Duodenal mucosa (tissue), 2 donors: ENCODE results near the gene ZBTB12.
A peak's percentile ranks its signal among the peaks of the same experiment; 100 is the strongest.

Experiments used
- H3K27ac ChIP-seq: one replicate; pipeline ENCODE4 v1.7.0; 2013; ENCODE audit warnings: low read depth, low read length
- H3K27me3 ChIP-seq, 2 donors: one replicate each; pipeline ENCODE4 v1.7.0; 2013; ENCODE audit warnings: low read length in 2 of 2, control low read depth in 1 of 2; ENCODE audit not compliant: insufficient read depth in 2 of 2, control insufficient read depth in 1 of 2
- H3K36me3 ChIP-seq, 2 donors: one replicate each; pipeline ENCODE4 v1.7.0; 2013; ENCODE audit warnings: low read length in 2 of 2, control low read depth in 1 of 2; ENCODE audit not compliant: insufficient read depth in 2 of 2, control insufficient read depth in 1 of 2
- H3K4me1 ChIP-seq, 2 donors: one replicate each; pipeline ENCODE4 v1.7.0; 2013; ENCODE audit warnings: low read length in 2 of 2, control low read depth in 1 of 2; ENCODE audit not compliant: insufficient read depth in 2 of 2, control insufficient read depth in 1 of 2
- H3K4me3 ChIP-seq, 2 donors: one replicate each; pipeline ENCODE4 v1.7.0; 2013; ENCODE audit warnings: low read length in 2 of 2, low read depth in 1 of 2
- H3K9ac ChIP-seq, 2 donors: one replicate each; pipeline ENCODE4 v1.7.0; 2013; ENCODE audit warnings: low read length in 2 of 2, low read depth in 1 of 2
- H3K9me3 ChIP-seq, 2 donors: one replicate each; pipeline ENCODE4 v1.7.0; 2013; ENCODE audit warnings: low read length in 2 of 2, control low read depth in 1 of 2; ENCODE audit not compliant: control insufficient read depth in 1 of 2

ZBTB12 gene

GRCh38 chr6:31901953-31902643 is at the start of gene ZBTB12:
ZBTB12 (minus strand) TSS chr6:31902086; CDS start chr6:31901305, 781 bp downstream.
- Histone ChIP-seq H3K9ac (peak within 1 kb of the TSS; percentile 46 to 81), H3K4me3 (peak within 1 kb of the TSS; percentile 56 to 82), H3K27me3 (no peaks in the 10 kb centered on the region), H3K9me3 (no peaks in the 10 kb centered on the region), H3K4me1 (peaks cover 14 to 25% of the 10 kb centered on the region in 2 donors), H3K36me3 (no peaks in the 10 kb centered on the region), H3K27ac (peak within 1 kb of the TSS; percentile 79)

- H3K27me3 ChIP-seq: no peaks in the 10 kb centered on the region
- H3K36me3 ChIP-seq: peaks cover 43 to 44% of the 10 kb centered on the region in 2 donors
- peaks cover 12 to 21% of the 10 kb centered on the region in 2 donors for H3K4me1 ChIP-seq
- no peak overlapping the region for H3K27ac ChIP-seq
- H3K4me3 ChIP-seq: no peak overlapping the region
- no peaks in the 10 kb centered on the region for H3K9me3 ChIP-seq
- no peak overlapping the region for H3K9ac ChIP-seq
These were observed 48.2 kb upstream of the ZBTB12 start for GRCh38 chr6:31949926-31950548.

GRCh38 chr6:31948753-31949413 is 47.0 kb upstream of the ZBTB12 start:
- H3K9ac ChIP-seq: no peak overlapping the region
- H3K27ac ChIP-seq: no peak overlapping the region
- H3K9me3 ChIP-seq: no peaks in the 10 kb centered on the region
- peaks cover 17 to 26% of the 10 kb centered on the region in 2 donors for H3K4me1 ChIP-seq
- no peak overlapping the region for H3K4me3 ChIP-seq
- no peaks in the 10 kb centered on the region for H3K27me3 ChIP-seq
- peaks cover 32 to 33% of the 10 kb centered on the region in 2 donors for H3K36me3 ChIP-seq

- no peak overlapping the region for H3K9ac ChIP-seq
- H3K27ac ChIP-seq: no peak overlapping the region
- H3K4me1 ChIP-seq: peaks cover 17 to 26% of the 10 kb centered on the region in 2 donors
- H3K9me3 ChIP-seq: no peaks in the 10 kb centered on the region
- no peaks in the 10 kb centered on the region for H3K27me3 ChIP-seq
- peaks cover 26 to 27% of the 10 kb centered on the region in 2 donors for H3K36me3 ChIP-seq
- H3K4me3 ChIP-seq: no peak overlapping the region
These were observed 46.4 kb upstream of the ZBTB12 start for GRCh38 chr6:31948306-31948705.

- Histone ChIP-seq H3K9ac (no peak overlapping the region), H3K36me3 (peaks cover 22 to 23% of the 10 kb centered on the region in 2 donors), H3K9me3 (no peaks in the 10 kb centered on the region), H3K27me3 (no peaks in the 10 kb centered on the region), H3K4me1 (peaks cover 20 to 28% of the 10 kb centered on the region in 2 donors), H3K4me3 (no peak overlapping the region), H3K27ac (no peak overlapping the region)
These were observed 46.0 kb upstream of the ZBTB12 start for GRCh38 chr6:31947864-31948263.

- Histone ChIP-seq H3K4me3 (peak overlapping the region in 1 of 2 donors; percentile 74), H3K27ac (no peak overlapping the region), H3K4me1 (peaks cover 27 to 35% of the 10 kb centered on the region in 2 donors), H3K9ac (peak overlapping the region in 1 of 2 donors; percentile 78), H3K36me3 (peaks cover 20 to 22% of the 10 kb centered on the region in 2 donors), H3K9me3 (no peaks in the 10 kb centered on the region), H3K27me3 (no peaks in the 10 kb centered on the region)
These were observed 45.3 kb upstream of the ZBTB12 start for GRCh38 chr6:31947070-31947675.

GRCh38 chr6:31946370-31946885 is 44.5 kb upstream of the ZBTB12 start:
- H3K27ac ChIP-seq: peak overlapping the region; percentile 91
- H3K36me3 ChIP-seq: peaks cover 12 to 15% of the 10 kb centered on the region in 2 donors
- peak overlapping the region; percentile 78 to 94 for H3K9ac ChIP-seq
- H3K4me3 ChIP-seq: peak overlapping the region; percentile 74
- H3K27me3 ChIP-seq: no peaks in the 10 kb centered on the region
- peaks cover 27 to 37% of the 10 kb centered on the region in 2 donors for H3K4me1 ChIP-seq
- no peaks in the 10 kb centered on the region for H3K9me3 ChIP-seq

- H3K9ac ChIP-seq: peak within 1 kb of the TSS; percentile 78 to 94
- no peaks in the 10 kb centered on the region for H3K9me3 ChIP-seq
- H3K4me3 ChIP-seq: peak within 1 kb of the TSS; percentile 74
- H3K27me3 ChIP-seq: no peaks in the 10 kb centered on the region
- H3K4me1 ChIP-seq: peaks cover 27 to 37% of the 10 kb centered on the region in 2 donors
- H3K27ac ChIP-seq: peak within 1 kb of the TSS; percentile 91
- peaks cover 6 to 9% of the 10 kb centered on the region in 2 donors for H3K36me3 ChIP-seq
These were observed 43.9 kb upstream of the ZBTB12 start, which contains the start of gene CFB for GRCh38 chr6:31945507-31946369. CFB (plus strand) TSS chr6:31946095; CDS start chr6:31946222, 127 bp downstream.

- peak overlapping the region; percentile 48 to 74 for H3K4me3 ChIP-seq
These were observed 43.2 kb upstream of the ZBTB12 start for GRCh38 chr6:31945154-31945506.

More at GRCh38 chr6:31945154-31945506, 43.2 kb upstream of the ZBTB12 start:
- peak overlapping the region; percentile 70 to 74 for H3K9ac ChIP-seq
- H3K36me3 ChIP-seq: peaks cover 3 to 7% of the 10 kb centered on the region in 2 donors
- H3K4me1 ChIP-seq: peaks cover 31 to 37% of the 10 kb centered on the region in 2 donors
- no peaks in the 10 kb centered on the region for H3K27me3 ChIP-seq
- H3K27ac ChIP-seq: peak overlapping the region; percentile 91
- H3K9me3 ChIP-seq: no peaks in the 10 kb centered on the region
